Measurements from ENCODE around the gene TMPRSS3.

TMPRSS3 gene

DNA sequence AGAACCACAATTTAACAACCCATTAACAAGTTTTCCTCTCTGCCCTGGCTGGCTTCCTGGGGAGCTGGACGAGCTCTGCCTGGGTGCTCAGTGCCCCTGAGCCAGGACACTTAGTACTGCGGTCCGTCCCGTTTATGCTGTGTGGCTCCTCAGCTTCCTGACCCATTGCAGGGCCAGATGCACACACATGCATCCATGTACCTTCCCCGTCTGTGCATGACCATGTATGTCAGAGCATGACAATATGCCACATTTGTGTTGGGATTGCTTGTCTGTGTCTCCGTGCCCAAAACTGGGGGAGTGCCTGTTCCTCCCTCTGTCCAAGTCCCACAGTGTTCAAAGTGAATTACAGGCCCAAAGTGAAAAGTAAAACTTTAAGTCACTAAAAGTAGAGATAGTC, 71.0 kb downstream of the TMPRSS3 start:
- TF ChIP-seq, protein P1, sequence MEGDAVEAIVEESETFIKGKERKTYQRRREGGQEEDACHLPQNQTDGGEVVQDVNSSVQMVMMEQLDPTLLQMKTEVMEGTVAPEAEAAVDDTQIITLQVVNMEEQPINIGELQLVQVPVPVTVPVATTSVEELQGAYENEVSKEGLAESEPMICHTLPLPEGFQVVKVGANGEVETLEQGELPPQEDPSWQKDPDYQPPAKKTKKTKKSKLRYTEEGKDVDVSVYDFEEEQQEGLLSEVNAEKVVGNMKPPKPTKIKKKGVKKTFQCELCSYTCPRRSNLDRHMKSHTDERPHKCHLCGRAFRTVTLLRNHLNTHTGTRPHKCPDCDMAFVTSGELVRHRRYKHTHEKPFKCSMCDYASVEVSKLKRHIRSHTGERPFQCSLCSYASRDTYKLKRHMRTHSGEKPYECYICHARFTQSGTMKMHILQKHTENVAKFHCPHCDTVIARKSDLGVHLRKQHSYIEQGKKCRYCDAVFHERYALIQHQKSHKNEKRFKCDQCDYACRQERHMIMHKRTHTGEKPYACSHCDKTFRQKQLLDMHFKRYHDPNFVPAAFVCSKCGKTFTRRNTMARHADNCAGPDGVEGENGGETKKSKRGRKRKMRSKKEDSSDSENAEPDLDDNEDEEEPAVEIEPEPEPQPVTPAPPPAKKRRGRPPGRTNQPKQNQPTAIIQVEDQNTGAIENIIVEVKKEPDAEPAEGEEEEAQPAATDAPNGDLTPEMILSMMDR (IDR thresholded peaks at IDR 0.05) = no peak
- Histone ChIP-seq H3K4me3 (no peak overlapping the region), H3K27ac (no peak overlapping the region)
- DNase-seq (ENCODE audit: low spot score) = peak; percentile 31
